Endothelial cell of umbilical vein (primary cell): ENCODE data around the gene ATP8A2. TPM values are rescaled to one million over a fixed set of nuclear protein-coding genes. Genes with fewer than 3 reads are reported as not detected.
A peak's percentile ranks its signal among the peaks of the same experiment; 100 is the strongest.

ENCODE experiments used
- BruUV-seq: library from RNA; stranded (reverse); fragments of 400-500 nt; replicated peaks from 2 replicates; lab custom pipeline; 2021; lab: Mats Ljungman, UMichigan
- CTCF ChIA-PET: fragments of 300-600, 350-600 bp; sonication (Branson Sonifier 250); formaldehyde crosslinking; loops from one replicate; lab custom pipeline; 2021; ENCODE audit warnings: antibody characterized with exemption, inconsistent platforms; lab: Charles Lee
- POLR2A ChIA-PET: fragments of 300-600, 350-600 bp; sonication (Branson Sonifier 250); formaldehyde crosslinking; loops from one replicate; lab custom pipeline; 2021; ENCODE audit warnings: antibody characterized with exemption, inconsistent platforms; lab: Charles Lee
- DNase-seq: peaks from one replicate; pipeline ENCODE4 v3.0.0-alpha.2; 2011; ENCODE audit warnings: low read depth, low spot score
- FAIRE-seq: peaks from 2 replicates; lab custom pipeline; 2011; peaks lifted over from hg19 to GRCh38; lab: Jason Lieb, UNC
- H2AFZ ChIP-seq: 2 replicates; pipeline ENCODE4 v1.6.0; 2012; ENCODE audit warnings: low read depth, low read length, control low read depth, inconsistent platforms
- H3K27ac ChIP-seq: 2 replicates; pipeline ENCODE4 v1.5.1; 2011; ENCODE audit warnings: low read depth, mild to moderate bottlenecking, control low read depth, low read length, moderate library complexity; ENCODE audit not compliant: insufficient read depth
- H3K27me3 ChIP-seq, 2 experiments: 2 replicates each; pipeline versions ENCODE4 v1.6.0 to v1.6.1; 2011; ENCODE audit warnings: low read length in 2 of 2, mixed read lengths in 1 of 2; ENCODE audit not compliant: control insufficient read depth in 2 of 2, insufficient read depth in 2 of 2
- H3K36me3 ChIP-seq, 2 experiments: 2 replicates in 1 of 2; 3 replicates in 1 of 2; pipeline ENCODE4 v1.5.1; 2011; ENCODE audit warnings: low read length in 2 of 2, mild to moderate bottlenecking in 1 of 2, moderate library complexity in 1 of 2; ENCODE audit not compliant: control insufficient read depth in 2 of 2, insufficient read depth in 2 of 2; ENCODE audit errors: extremely low read depth in 1 of 2
- H3K4me1 ChIP-seq: 3 replicates; pipeline ENCODE4 v1.5.1; 2011; ENCODE audit warnings: mild to moderate bottlenecking, low read length; ENCODE audit not compliant: control insufficient read depth, insufficient read depth; ENCODE audit errors: extremely low read depth
- H3K4me2 ChIP-seq: 2 replicates; pipeline ENCODE4 v1.6.1; 2011; ENCODE audit warnings: low read length, control low read depth, mixed read lengths; ENCODE audit not compliant: insufficient read depth
- H3K4me3 ChIP-seq, 3 experiments: fragments of 200-600 bp in 1 of 3; sonication (generic), shearing (Covaris generic) in 1 of 3; replicated peaks in 1 of 3; 2 replicates each; pipeline ENCODE4 v1.5.1; 2011 to 2016; ENCODE audit warnings: control low read depth in 3 of 3, low read length in 3 of 3, mild to moderate bottlenecking in 2 of 3, inconsistent platforms in 1 of 3, low read depth in 1 of 3, moderate library complexity in 1 of 3; ENCODE audit not compliant: insufficient read depth in 1 of 3
- H3K79me2 ChIP-seq: 2 replicates; pipeline ENCODE4 v1.6.0; 2012; ENCODE audit warnings: low read length, inconsistent platforms; ENCODE audit not compliant: control insufficient read depth, insufficient read depth
- H3K9ac ChIP-seq: replicated peaks from 2 replicates; pipeline ENCODE3; 2011; ENCODE audit warnings: low read length, control low read depth; ENCODE audit not compliant: insufficient read depth; ENCODE audit errors: extremely low read depth
- H3K9me1 ChIP-seq: replicated peaks from 3 replicates; pipeline ENCODE4 v1.6.0; 2011; ENCODE audit warnings: mild to moderate bottlenecking, low read length; ENCODE audit not compliant: control insufficient read depth, insufficient read depth; ENCODE audit errors: extremely low read depth
- H3K9me3 ChIP-seq: replicated peaks from 2 replicates; pipeline ENCODE4 v1.5.1; 2012; ENCODE audit warnings: low read length, inconsistent platforms; ENCODE audit not compliant: control insufficient read depth, insufficient read depth
- H4K20me1 ChIP-seq: replicated peaks from 2 replicates; pipeline ENCODE3; 2011; ENCODE audit warnings: mild to moderate bottlenecking, low read length; ENCODE audit not compliant: control insufficient read depth, insufficient read depth; ENCODE audit errors: extremely low read depth
- EZH2 ChIP-seq: IDR thresholded peaks from 2 replicates; pipeline ENCODE4 v1.6.1; 2012; ENCODE audit warnings: borderline replicate concordance, low read depth, mild to moderate bottlenecking, moderate library complexity, low read length, inconsistent platforms; ENCODE audit not compliant: severe bottlenecking
- FOS ChIP-seq: IDR thresholded peaks from 2 replicates; pipeline ENCODE4 v1.6.1; 2011; ENCODE audit warnings: mild to moderate bottlenecking, low read length, moderate library complexity, borderline replicate concordance; ENCODE audit not compliant: insufficient read depth
- GATA2 ChIP-seq: IDR thresholded peaks from 2 replicates; pipeline ENCODE4 v1.7.0; 2011; ENCODE audit warnings: low read depth, mild to moderate bottlenecking, moderate library complexity, mixed read lengths, low read length; ENCODE audit not compliant: insufficient read length, insufficient read depth
- JUN ChIP-seq: IDR thresholded peaks from 2 replicates; pipeline ENCODE4 v1.6.1; 2011; ENCODE audit warnings: borderline replicate concordance, low read depth; ENCODE audit not compliant: insufficient read length, insufficient read depth
- MYC ChIP-seq: IDR thresholded peaks from one replicate; pipeline ENCODE4 v1.6.1; 2011; ENCODE audit warnings: mild to moderate bottlenecking, low read depth, low read length
- POLR2A ChIP-seq: IDR thresholded peaks from 2 replicates; pipeline ENCODE4 v1.6.1; 2012; ENCODE audit warnings: low read depth, mild to moderate bottlenecking, control low read depth, low read length
- POLR2AphosphoS5 ChIP-seq: IDR thresholded peaks from 2 replicates; pipeline ENCODE4 v1.6.1; 2012; ENCODE audit warnings: low read depth, mild to moderate bottlenecking, control low read depth, low read length, moderate library complexity; ENCODE audit not compliant: insufficient read depth
- dilution Hi-C: fragments of 300-500 bp; cut with MboI; formaldehyde crosslinking; loops from one replicate; pipeline ENCODE4 v1.15.0; 2019; ENCODE audit warnings: low sequenced_read_pairs; ENCODE audit not compliant: extremely low pct_ligation_motif_present
- intact Hi-C: fragments of 100-400 bp; cut with micrococcal nuclease; formaldehyde crosslinking; loops from one replicate; pipeline ENCODE4 v1.10.0; 2022
- polyA plus RNA-seq, 4 experiments: library from polyadenylated mRNA; depleted of rRNA in 3 of 4; stranded (reverse) in 3 of 4; unstranded in 1 of 4; fragments of >200 nt; gene quantifications; 2 replicates each; pipeline versions ENCODE4 v1.2.1 to v1.2.3, GENCODE V29; 2011 to 2012; ENCODE audit warnings: missing spikeins in 1 of 4
- total RNA-seq: library from RNA; stranded (reverse); gene quantifications from 2 replicates; pipeline ENCODE4 v1.2.3, GENCODE V29; 2021
- TF ChIP-seq, protein P1 (sequence below): IDR thresholded peaks from 2 replicates; pipeline ENCODE4 v1.6.1; 2011; ENCODE audit not compliant: insufficient read depth, insufficient read length
- TF ChIP-seq, protein P2 (sequence below), 2 donors: IDR thresholded peaks; 1 replicate in 1 of 2; 2 replicates in 1 of 2; pipeline ENCODE4 v1.5.1; 2011; ENCODE audit warnings: low read length in 2 of 2, mild to moderate bottlenecking in 2 of 2, moderate library complexity in 2 of 2, control low read depth in 1 of 2, inconsistent platforms in 1 of 2, low read depth in 1 of 2; ENCODE audit not compliant: insufficient read depth in 1 of 2; ENCODE audit errors: extremely low read depth in 1 of 2

The ATP8A2 gene
- total and polyA plus RNA-seq, 2 donors (not counting 3 experiments of a cell fraction or from before 2014, with no cell fraction given), result 0.11 to 0.49 TPM

DNA sequence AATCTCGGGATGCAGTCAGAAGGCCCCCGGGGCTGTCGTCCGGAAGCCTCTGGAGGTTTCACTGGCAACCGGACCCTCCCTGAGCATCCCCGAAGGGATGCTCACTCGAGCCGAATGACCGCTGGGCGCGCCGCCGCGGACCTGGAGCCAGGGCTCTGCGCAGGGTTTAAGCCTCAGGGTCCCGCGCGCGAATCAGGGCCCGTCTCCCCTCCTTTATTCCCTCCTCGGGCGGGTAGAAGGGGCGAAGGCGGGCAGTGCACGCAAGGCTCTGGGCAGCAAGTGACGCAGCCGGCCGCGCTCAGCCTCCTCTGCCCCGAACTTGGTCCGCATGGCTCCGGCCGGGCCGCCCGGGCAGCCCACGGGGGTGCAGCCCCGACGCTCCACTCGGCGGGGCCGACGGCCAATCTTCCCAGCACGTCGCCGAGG, 679.5 kb downstream of the ATP8A2 start:
- peaks cover 9 to 10% of the 10 kb centered on the region in 2 experiments for H3K27me3 ChIP-seq
- no peak overlapping the region for H3K27ac ChIP-seq
- no peak for FAIRE-seq
- peaks cover 19% of the 10 kb centered on the region for H3K4me1 ChIP-seq
- TF ChIP-seq JUN (no peak), EZH2 (no peak), POLR2AphosphoS5 (no peak), MYC (no peak), FOS (no peak), POLR2A (no peak), GATA2 (no peak)
- TF ChIP-seq, protein P1, sequence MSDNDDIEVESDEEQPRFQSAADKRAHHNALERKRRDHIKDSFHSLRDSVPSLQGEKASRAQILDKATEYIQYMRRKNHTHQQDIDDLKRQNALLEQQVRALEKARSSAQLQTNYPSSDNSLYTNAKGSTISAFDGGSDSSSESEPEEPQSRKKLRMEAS, result no peak
- TF ChIP-seq, protein P2, sequence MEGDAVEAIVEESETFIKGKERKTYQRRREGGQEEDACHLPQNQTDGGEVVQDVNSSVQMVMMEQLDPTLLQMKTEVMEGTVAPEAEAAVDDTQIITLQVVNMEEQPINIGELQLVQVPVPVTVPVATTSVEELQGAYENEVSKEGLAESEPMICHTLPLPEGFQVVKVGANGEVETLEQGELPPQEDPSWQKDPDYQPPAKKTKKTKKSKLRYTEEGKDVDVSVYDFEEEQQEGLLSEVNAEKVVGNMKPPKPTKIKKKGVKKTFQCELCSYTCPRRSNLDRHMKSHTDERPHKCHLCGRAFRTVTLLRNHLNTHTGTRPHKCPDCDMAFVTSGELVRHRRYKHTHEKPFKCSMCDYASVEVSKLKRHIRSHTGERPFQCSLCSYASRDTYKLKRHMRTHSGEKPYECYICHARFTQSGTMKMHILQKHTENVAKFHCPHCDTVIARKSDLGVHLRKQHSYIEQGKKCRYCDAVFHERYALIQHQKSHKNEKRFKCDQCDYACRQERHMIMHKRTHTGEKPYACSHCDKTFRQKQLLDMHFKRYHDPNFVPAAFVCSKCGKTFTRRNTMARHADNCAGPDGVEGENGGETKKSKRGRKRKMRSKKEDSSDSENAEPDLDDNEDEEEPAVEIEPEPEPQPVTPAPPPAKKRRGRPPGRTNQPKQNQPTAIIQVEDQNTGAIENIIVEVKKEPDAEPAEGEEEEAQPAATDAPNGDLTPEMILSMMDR (IDR thresholded peaks at IDR 0.05; ENCODE audit: extremely low read depth in 1 of 2, insufficient read depth in 1 of 2, low read depth in 1 of 2, low read length in 2 of 2), result no peak
- H3K36me3 ChIP-seq, result no peaks in the 10 kb centered on the region
- peak overlapping the region; percentile 75 for H3K4me2 ChIP-seq
- ChIA-PET POLR2A (interaction anchor here (1.0 kb wide), 2 partner anchors 32 to 74 kb away, joined by 3 to 5 read pairs; no protein-coding TSS in a partner anchor), CTCF (interaction anchor here (0.8 to 2.4 kb wide), 11 partner anchors 11 to 647 kb away, joined by 3 to 8 read pairs (median 4); no protein-coding TSS in a partner anchor)
- peaks cover 37% of the 10 kb centered on the region for H3K79me2 ChIP-seq
- H3K4me3 ChIP-seq, result peak overlapping the region; percentile 42 to 89 (median 50)
- peak overlapping the region; percentile 92 for H2AFZ ChIP-seq
- H3K9ac ChIP-seq, result peak overlapping the region; percentile 33
- TSS peak; percentile 20 for BruUV-seq
- H3K9me3 ChIP-seq, result no peaks in the 10 kb centered on the region
- no peaks in the 10 kb centered on the region for H3K9me1 ChIP-seq
- intact Hi-C loops (loop anchor here (1.0 kb wide), 2 partner anchors 36 to 74 kb away; no protein-coding TSS in a partner anchor), dilution Hi-C loops (no loop called here)
- DNase-seq, result peak; percentile 42
- peaks cover 3% of the 10 kb centered on the region for H4K20me1 ChIP-seq
